ENCODE data around the gene ANXA2.
"Not testable (repeated sequence)": the region's sequence is repeated elsewhere in the genome, so short reads cannot be mapped to it uniquely, and the experiment has no call there.

ANXA2 gene

GRCh38 chr15:60351066-60351465 lies 46.7 kb downstream of the ANXA2 start:
- H3K4me3 ChIP-seq (ENCODE audit: low read depth, low read length) = no peak overlapping the region
- no peak for DNase-seq (ENCODE audit: low read depth)

- DNase-seq (ENCODE audit: low read depth) = no peak
Measured at GRCh38 chr15:60350108-60350507, 47.7 kb downstream of the ANXA2 start.

GRCh38 chr15:60349589-60349988 lies 48.2 kb downstream of the ANXA2 start:
- DNase-seq (ENCODE audit: low read depth) = no peak
- no peak overlapping the region for H3K4me3 ChIP-seq (ENCODE audit: low read depth, low read length)

More at GRCh38 chr15:60350108-60350507, 47.7 kb downstream of the ANXA2 start:
- H3K4me3 ChIP-seq (ENCODE audit: low read depth, low read length) = no peak overlapping the region

DNA sequence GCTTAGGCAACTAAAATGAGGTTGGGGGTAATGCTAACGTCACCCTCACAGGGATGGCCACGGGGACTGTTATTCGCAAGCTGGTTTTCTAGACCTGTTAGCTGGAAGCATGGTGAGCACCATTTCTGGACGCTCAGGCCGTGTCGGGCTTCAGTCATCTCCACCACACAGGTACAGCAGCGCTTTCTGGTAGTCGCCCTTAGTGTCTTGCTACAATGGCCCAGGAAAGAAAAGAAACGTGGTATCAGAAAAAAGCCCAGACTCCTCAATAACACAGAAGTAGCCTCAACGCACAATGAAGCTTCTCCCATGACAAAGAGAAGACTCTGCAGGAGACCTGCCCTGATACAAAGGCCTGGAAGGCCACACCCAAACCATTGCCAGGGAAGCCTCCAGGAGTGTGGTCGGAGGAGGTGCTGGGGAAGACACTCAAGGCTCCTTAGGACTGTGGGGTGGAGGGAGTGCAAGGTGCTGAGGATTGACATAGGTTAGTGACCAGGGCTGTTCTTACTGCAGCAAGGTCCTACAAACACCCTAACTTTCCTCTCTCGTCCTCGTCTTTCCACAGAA lies 50.2 kb downstream of the ANXA2 start:
- no peak for DNase-seq (ENCODE audit: low read depth)
- no peak overlapping the region for H3K4me3 ChIP-seq (ENCODE audit: low read depth, low read length)

- H3K4me3 ChIP-seq (ENCODE audit: low read depth, low read length) = no peak overlapping the region
- no peak for DNase-seq (ENCODE audit: low read depth)
Measured at GRCh38 chr15:60346653-60347052, 51.1 kb downstream of the ANXA2 start.

DNA sequence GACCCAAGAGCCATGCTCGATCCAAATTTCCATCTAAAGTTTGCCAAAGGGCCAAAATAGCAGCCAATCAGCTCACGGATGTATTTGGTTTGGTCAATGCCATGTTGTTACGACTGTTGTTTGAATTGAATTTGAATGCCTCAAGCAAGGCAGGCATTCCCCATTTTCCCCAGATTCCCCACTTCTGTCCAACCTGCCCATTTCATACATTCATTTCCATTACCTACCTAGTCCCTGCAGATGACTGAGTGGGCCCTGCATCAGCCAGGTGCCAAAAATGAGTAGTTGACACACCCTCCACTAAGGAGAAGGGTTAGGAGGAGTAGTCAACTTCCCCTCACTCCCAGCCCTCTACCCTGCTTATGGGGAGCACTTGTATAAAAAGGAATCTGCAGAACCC lies 51.7 kb downstream of the ANXA2 start:
- no peak overlapping the region for H3K4me3 ChIP-seq (ENCODE audit: low read depth, low read length)

DNA sequence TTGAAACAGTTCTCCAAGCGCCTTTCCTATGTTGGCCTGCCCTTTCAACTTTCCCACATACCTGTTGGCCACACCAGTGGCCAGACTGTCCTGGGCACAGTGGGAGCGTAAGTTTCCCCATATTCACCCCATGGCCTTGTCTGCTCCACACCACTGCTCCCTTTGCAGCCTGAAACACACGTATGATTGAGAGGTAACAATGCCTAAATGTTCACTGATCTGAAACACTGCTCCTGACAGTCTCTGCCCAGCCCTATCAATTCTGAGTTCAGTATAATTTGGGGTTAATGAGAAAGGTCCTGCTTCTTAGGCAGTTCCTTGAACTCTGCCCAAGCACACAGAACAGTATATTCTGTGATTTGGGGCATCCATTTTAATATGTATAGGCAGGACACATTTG lies 52.2 kb downstream of the ANXA2 start:
- no peak overlapping the region for H3K4me3 ChIP-seq (ENCODE audit: low read depth, low read length)
- no peak for DNase-seq (ENCODE audit: low read depth)

More for the DNA sequence above, 51.7 kb downstream of the ANXA2 start:
- DNase-seq (ENCODE audit: low read depth) = no peak

DNA sequence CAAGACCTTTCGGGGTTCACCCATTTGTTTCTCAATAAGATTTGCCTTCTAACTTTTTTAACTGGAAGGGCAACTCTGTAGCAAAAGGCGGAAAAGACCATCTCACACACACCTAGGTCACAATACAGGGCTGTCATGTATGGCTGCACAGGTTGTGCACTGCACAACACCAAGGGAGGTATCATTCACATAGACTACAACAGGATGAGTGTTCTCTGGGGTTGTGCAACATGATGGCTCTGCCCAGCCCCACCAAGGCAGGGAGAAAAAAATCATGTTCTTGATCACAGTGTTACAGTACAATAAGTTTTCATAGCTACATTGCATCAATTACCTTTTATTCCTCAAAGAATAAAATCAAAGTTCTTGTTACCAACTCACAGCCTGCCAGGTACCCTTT lies 52.8 kb downstream of the ANXA2 start:
- H3K4me3 ChIP-seq (ENCODE audit: low read depth, low read length) = no peak overlapping the region
- no peak for DNase-seq (ENCODE audit: low read depth)

DNA sequence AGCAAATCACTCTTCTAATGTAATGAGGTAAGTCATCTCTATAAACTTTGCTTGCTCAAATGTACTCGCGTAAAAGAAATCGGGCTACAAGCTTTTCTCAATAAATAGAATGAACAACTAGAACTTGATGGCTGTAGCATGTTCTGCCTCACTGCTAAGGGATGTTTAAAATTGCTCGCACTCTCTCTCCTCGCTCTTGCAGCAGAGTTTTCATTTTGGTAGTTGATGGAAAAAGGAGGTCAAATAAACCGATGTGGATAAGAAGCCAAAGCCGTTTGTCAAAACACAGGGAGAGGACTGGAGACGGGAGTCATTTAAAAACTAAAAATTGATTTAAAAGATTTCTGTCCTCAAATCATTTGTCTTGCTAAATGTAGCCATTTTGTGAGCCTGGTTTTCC lies 53.3 kb downstream of the ANXA2 start:
- no peak overlapping the region for H3K4me3 ChIP-seq (ENCODE audit: low read depth, low read length)
- DNase-seq (ENCODE audit: low read depth) = no peak

- no peak for DNase-seq (ENCODE audit: low read depth)
- H3K4me3 ChIP-seq (ENCODE audit: low read depth, low read length) = no peak overlapping the region
Measured at GRCh38 chr15:60343221-60343970, 54.4 kb downstream of the ANXA2 start.

DNA sequence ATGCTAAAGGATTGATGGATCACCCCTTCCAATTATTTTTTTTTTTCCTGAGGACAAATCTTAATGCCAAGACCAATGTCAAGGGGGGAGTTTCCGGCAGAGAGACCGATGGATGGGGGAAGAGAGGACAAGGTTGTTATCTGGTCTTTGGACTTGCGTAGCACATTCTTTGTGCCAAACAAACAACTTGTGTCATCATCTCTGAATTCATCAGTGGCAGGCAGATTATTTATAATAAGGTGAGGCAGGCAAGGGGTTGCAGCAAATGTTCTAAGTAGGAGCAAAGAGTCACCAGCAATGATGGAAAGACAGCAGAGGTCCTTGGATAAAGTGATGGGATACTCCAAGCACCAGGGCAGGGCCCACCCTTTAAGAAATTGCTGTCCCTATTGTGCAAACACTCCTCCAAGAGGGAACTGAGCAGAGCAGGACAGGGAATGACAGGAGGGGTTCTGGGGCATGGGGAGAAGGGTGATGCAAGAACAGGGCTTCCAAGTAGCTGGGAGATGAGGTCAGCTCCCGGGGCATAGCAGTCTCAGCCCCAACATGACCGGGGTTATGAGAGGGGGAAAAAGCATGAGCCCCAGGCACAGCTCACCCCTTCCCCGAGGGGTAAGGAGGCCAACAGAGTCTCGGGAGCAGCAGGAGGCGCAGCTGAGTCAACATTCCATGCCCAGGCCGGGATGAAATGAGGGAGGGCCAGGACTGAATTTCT lies 57.4 kb downstream of the ANXA2 start:
- DNase-seq (ENCODE audit: low read depth) = no peak
- no peak overlapping the region for H3K4me3 ChIP-seq (ENCODE audit: low read depth, low read length)

GRCh38 chr15:60339236-60339635 lies 58.5 kb downstream of the ANXA2 start:
- H3K4me3 ChIP-seq (ENCODE audit: low read depth, low read length) = no peak overlapping the region

DNA sequence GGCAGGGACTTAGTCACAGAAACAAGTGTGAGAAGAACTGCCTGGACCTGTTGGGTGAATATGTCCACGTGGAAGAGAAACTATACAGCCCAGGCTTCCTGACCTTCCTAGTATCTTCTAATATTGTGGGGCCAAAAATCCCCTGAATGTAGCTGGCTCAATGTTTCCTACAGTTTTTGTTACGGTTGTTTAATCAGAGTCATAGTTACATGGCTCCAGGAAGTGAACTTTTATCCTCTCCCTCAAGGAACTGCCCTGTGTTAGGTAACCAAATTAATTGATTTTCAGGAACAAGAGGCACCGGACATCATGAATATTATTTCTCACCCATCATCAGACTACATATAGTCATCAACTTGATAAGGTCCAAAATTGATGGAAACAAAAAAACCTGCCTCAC lies 59.0 kb downstream of the ANXA2 start:
- H3K4me3 ChIP-seq (ENCODE audit: low read depth, low read length) = no peak overlapping the region
- no peak for DNase-seq (ENCODE audit: low read depth)

More at GRCh38 chr15:60339236-60339635, 58.5 kb downstream of the ANXA2 start:
- no peak for DNase-seq (ENCODE audit: low read depth)

GRCh38 chr15:60337076-60337475 lies 60.7 kb downstream of the ANXA2 start:
- H3K4me3 ChIP-seq (ENCODE audit: low read depth, low read length) = no peak overlapping the region
- no peak for DNase-seq (ENCODE audit: low read depth)

- H3K4me3 ChIP-seq (ENCODE audit: low read depth, low read length); DNase-seq (ENCODE audit: low read depth): not testable (repeated sequence)
Measured at GRCh38 chr15:60335296-60335695, 62.5 kb downstream of the ANXA2 start.

- no peak overlapping the region for H3K4me3 ChIP-seq (ENCODE audit: low read depth, low read length)
- DNase-seq (ENCODE audit: low read depth) = no peak
Measured at GRCh38 chr15:60328852-60329443, 68.8 kb downstream of the ANXA2 start.

DNA sequence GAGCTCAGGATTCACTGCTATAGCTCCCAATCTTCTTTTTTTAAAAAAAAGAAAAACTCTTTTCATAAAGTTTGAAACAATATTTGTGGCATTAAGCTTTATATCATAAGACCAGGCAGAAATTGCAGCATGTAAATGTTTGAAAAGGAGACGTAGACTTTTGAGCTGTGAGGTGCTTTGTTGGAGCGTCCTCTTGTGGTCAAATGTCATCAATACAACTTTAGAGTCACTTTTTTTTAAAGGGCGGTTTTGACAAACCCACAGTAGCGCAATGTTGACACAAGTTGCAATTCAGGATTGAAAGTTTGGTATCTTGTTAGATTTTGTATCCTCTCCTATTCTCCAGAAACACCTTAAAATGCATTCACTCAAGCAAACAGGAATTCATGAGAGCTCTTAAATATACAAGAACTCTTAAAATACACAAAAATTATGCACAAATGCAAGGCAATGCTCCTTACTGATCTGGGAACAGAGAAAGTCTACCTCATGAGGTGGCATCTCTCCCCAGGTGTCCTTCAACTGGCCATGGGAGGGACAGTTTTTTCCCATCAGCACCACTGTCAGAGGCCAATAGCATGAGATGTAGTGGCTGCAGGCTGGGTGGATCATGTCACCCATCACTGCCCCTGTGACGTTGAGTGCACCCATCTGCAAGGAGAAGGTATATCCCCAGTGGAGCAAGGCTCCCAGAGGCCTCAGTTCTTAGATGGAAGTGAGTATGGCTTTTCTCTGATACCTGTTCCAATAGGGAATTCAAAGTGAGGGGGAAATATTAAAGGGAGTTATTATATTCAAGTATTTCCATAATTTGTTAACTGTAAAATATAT lies 70.7 kb downstream of the ANXA2 start:
- DNase-seq (ENCODE audit: low read depth) = no peak
- no peak overlapping the region for H3K4me3 ChIP-seq (ENCODE audit: low read depth, low read length)

- no peak for DNase-seq (ENCODE audit: low read depth)
Measured at GRCh38 chr15:60326343-60326742, 71.4 kb downstream of the ANXA2 start.

DNA sequence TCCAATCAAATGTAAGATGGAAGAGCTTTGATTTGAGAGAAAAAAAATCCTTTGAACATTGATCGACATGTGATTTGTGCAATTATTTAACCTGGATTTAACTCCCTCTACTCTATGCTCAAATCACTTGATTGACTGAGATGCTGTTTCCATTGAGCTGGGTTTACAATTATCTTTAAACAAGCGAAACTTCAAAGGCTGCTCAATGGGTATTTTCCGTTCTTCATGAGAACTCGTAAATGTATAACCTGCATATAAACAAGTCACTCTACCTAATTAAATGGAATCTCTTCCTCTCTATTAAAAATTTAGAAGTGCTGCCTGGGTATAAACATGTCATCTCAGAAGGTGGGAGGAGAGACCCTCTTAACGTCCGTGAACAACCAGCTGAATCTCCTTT lies 71.9 kb downstream of the ANXA2 start:
- DNase-seq (ENCODE audit: low read depth) = no peak
- no peak overlapping the region for H3K4me3 ChIP-seq (ENCODE audit: low read depth, low read length)

More at GRCh38 chr15:60326343-60326742, 71.4 kb downstream of the ANXA2 start:
- no peak overlapping the region for H3K4me3 ChIP-seq (ENCODE audit: low read depth, low read length)

Measured in skeletal muscle cell (primary cell).